Germinal center (tissue), 1 donor: ENCODE data around the gene UBAC2.

Experiments used
- DNase-seq: peaks from one replicate; pipeline ENCODE4 v3.0.0; 2012; ENCODE audit warnings: mixed read lengths, low spot score

The UBAC2 gene

DNA sequence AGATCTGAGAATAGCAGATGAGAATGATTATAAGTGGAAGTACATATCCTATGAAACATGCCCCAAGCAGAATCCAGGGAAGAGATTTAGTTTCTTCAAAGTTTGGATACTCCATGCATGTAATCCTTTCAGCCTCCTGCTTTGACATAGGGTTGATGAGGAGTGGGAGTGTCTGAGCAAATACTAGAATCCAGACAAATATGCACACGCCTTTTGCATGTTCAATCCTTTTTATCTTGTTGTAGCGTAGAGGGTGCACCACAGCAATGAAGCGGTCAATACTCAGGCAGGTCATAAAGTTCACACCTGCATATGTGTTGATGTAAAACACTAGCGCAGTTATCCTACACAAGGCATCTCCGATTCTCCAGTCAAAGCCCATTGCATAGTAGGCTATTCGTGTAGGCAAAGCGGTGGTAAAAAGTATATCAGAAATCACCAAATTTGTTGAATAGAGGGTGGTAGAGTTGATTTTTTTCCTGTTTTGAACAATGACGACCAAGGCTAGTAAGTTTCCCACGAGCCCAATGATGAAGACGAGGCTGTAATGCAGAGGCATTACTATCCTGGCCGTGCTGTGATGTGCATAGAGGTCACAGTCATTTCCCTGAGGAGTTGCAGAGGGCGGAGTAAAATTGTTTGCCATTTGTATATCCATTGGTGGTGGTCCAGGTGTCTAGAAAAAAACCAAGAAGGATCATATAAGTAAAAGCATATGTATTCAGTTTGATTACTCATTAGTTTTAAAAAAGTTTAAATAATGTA lies 95.0 kb downstream of the UBAC2 start:
- DNase-seq = no peak

DNA sequence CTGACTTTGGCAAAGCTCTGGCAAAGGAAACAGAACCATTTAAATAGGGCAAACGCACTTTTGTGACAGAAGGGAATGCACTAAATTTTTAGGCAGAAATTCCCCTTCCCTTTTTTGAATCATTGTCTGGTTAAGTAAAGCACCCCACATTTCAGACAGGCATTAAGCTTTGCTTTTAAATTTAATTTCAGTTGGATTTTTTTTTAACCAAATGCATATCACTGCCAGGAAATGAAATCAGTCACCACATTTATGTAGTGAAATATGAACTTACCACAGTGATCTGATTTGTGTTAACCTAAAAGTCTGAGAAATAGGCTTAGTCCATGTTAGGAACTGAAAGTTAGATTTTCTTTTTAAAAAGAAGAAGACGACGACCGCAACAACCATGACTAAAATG lies 95.7 kb downstream of the UBAC2 start:
- DNase-seq = no peak

DNA sequence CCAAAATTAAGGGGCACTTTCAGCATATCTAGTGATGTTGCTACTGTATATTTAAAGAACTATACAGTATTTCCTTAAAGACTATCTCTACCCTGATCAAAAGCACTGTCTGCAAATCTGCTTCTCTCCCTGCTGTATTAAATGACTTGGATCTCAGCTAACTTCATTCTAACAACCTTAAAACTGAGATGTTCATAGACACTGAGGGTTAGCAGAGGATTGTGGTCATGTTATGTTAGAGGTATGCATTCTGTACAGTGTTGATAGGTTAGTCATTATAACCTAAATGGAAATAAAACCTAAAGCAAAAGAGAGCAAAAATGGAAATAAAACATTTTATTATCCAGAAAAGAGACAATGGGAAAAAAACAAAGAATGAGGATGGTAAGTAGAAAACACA lies 96.7 kb downstream of the UBAC2 start:
- no peak for DNase-seq

DNA sequence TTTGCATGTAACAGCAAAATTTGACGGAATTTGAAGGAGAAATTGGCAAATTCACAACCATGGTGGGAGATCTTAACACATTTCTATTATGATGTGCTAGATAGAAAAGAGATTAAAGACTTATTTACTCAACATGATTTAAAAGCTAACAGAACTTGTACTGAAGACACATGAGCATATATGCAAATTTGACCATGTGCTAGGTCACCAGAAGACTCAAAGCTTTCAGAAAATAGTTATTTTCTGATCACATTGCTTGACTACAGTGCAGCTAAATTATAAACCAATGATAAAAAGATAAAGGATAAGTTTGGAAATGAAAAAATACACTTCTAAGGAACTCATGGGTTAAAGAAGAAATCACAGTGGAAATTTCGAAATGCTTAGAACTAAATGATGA lies 97.4 kb downstream of the UBAC2 start:
- DNase-seq = no peak

DNA sequence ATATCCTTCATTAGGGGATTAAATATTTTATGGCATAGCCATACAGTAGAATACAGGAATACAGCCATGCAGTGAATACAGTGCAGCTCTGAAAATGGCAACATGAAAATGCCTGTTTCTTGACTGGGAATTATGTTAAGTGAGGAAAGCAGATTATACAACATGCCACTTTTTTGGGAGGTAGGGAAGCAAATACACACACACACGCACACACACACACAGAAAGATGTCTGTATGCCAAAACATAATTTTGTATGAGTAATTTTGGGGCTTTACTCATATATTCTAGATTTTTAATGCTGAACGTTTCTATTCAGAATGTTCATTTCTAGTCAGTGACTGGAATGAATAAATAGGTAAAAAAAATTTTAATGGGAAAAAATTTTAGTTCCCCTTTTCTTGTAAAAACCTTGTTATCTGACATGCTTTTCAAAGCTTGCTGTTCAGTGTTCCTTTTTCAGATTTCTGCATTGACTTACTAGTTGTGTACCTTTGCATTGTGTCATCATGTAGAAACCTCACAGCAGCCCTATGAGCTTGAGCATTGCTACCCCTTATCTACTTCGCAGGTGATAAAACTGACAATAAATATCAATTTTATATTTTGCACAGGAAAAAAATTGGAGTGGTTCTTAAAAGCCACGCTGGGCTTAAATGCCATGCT lies 98.7 kb downstream of the UBAC2 start:
- no peak for DNase-seq

DNA sequence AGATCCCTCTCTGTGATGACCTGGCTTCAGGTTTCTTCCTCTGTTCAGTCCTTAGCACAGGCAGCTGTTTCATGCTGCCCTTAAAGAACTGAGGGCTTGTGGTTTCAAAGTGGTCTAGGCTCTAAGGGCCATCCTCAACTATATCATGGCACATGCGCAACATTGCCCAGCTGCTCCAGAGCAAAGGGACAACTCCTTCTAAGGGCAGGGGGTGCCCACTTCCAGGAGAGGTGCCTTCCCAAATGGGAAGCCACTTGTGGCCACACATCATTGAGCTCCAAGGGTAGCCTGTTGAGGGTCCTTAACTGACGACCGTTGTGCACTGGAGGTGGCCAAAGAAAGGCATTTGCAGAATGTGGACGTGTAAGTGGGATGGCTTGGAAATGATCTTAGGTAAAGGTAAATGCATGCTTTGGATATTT lies 99.3 kb downstream of the UBAC2 start:
- no peak for DNase-seq

DNA sequence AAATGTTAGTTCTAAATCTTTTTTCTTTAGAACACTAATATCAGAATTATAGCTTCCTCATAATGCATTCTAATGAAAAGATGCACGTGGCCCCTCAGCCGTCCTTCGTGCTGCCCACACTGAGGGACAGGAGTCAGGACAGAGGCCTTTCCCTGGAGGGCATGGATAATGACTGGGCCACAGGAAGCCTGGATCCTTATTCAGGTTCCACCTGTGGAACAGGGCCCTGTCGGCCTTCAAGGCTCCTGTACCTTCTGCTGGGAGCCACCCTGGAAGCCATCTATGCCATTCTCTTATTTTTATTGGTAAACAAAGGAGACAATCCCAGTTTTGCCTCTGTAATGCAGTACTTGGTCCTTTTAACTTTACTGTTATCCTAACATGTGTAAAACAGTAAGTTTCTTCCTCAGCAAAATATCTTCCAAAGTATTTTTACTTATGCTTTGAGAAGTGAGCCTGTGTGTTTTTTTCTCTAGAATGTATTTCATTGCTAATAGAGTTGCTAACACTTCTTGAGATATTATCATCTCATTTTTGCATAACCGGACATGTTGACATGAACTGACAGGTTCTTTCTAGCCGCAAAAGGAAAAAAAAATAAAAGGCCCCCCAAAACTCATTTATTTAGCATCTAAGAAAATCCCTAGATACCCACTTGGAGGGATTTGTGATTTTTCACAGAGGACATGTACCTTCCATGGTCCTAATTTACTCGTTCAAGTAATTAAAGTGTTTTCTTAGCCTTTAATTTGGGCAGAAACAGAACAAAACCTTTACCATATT lies 100.6 kb downstream of the UBAC2 start:
- no peak for DNase-seq

DNA sequence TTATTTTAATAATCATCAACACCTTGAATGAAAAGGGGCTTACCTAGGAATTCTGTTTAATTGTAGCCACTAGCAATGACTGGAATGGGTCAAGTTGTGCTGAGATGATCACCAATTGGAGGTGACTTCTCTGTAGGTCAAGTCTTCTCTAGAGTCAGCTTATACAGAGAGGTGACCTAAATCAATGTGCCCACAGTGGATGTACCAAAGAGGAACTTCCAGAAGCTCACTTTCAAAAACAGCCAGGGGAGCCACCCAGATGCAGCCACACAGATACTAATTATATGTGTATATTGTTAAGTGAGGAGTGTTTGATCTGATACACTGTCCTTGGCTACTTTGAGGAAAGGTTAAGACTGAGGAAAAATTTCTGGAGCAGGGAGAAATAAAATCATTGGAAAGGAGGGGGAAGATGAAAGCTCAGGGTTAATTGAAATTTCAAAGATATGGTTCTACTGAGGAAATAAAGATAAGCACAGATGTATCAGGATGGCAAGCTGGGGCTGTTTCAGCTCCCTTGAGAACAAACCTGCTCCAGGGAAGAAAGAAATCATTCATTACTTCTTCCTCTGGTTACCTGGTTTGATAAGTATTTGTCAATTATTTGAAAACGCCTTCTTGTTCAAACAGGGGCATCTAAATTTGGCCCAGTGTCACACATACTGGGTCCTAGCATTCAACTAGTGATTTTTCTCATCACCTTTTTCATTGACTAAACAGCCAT lies 101.4 kb downstream of the UBAC2 start:
- DNase-seq = no peak

DNA sequence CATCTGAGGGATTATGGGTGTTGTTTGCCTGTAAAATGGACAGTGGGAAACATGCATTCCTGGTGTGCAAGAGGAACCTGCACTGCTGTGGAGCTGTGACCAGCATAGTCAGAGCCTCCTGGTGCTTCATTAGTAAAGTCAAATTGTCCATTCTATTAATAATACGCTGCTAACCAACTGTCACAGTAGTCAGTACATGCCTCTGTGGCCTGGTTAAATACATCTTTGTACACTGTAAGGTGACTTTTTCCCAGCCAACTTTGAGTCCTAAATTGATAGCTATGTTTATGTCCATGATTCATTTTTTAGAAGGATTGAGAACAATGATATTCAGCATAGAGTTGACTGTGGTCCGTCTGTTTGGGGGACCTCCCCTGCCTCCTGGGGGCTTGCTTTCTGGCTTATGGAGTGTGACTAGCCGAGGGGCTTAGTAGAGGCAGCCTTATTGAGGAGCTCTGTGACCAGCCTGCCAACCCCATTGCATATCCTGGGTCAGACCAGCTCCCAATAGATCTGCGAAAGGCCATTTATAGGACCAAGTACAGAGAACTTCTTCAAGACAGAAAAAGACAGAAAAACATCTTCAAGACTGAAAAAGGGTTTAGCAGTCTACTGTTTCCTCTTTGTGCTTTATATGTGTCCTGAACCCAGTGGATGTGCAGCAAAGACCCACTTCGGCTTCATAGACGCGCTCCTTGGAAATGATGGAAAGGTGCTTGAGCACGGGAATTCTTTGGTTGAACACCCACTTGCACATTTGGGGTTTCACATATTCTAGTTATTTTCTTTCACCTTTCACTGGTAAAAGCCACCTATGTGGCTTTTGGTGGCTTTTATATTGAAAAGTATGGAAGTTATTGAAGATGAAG lies 102.2 kb downstream of the UBAC2 start:
- no peak for DNase-seq

DNA sequence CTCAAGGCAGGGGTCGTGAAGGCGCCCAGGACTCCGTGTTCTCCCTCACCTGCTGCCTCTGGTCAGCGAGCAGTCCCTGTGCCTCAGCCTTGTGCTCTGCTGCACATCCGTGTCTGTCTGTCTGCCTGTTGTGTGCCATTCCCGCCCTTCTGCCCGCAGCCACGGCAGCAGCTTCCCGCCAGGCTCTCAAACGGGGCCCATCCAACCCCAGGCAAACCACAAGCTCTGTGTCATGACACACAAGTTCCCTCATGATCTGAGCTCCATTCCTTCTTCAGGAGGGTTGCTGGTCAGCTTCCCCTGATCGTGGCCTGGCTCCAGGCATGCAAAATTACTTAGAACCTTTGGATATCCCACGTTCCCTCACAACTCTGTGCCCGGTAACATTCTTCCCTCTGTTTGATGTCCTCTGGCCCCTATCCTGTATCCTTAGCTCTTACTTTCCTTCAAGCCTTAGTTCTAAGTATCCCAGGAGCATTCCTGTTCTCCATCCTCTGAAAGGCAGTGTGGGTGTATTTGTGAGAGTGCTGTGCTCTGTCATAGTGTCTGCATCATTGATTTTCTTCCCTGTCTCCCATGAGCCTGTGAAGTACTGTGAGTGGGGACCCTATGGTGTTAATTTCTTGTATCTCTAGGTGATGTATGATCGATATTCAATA lies 103.3 kb downstream of the UBAC2 start:
- no peak for DNase-seq

DNA sequence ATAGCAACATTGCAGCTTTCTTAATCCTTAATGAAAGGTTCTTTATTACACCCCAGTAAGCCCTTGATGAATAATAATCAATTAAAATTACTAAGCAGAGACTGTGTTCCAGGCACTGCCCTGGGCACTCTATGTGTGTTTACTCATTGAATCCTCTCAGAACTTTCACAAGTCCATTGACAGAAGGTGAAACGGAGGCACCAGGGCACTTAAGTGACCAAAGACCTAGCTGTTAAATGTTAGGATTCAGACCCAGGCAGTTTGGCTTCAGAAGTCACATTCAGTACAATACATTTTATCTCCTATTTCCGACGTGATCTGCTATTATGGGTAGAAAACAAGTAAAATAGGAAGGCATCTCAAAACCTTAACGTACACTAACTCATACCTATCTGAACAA lies 103.9 kb downstream of the UBAC2 start:
- no peak for DNase-seq

DNA sequence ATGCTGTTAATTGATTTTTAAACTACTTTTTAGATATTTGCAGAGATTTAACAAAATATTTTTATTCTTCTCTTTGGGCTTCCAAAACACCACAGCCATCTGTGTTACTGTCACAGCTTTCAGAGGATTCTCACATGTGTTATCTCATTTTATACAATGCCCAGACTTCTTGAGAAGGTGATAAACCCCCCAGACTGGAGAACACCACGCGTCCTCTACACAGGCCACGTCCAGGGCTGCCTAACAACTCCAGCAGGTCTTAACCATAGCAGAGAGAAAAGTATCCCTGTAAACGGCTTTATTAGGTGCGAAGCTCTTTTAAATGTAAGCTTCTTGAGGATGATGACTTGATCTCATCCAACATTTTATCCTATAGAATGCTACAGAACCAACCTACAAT lies 104.5 kb downstream of the UBAC2 start:
- DNase-seq = no peak

DNA sequence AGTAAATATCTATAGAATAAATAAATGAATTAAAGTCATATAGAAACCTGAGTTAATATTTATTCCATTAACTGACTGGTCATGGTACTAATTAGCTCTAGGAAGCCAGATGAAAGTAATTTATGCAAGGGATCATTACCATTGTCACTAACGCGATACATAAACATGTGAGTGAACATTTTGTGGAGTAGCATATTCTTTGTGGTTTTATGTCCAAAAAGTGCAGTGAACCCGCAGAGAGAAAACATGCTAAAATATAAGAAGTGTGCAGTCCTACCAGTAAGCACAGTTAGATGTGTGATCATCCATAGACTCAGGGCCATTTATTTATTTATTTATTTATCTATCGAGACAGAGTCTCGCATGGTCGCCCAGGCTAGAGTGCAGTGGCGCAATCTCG lies 104.9 kb downstream of the UBAC2 start:
- DNase-seq = no peak

DNA sequence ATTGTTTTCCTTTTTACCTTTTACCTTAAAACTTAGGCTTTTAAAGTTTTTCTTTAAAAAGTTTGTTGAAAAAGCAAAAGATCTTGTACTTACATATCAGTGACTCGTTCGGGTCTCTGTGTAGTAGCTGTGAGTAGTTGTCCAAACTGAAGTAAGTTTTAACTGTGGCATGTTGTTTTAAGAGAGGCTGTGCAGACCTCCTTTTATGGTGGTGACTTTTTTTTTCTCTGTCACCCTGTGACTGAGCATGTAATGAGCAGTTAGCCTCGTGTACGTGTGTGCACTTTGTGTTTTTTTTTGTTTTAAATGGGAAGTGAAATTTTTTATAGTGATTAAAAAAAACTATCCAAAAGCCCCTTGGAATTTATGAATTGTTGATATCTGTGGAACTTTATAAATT lies 106.6 kb downstream of the UBAC2 start, which contains the start of gene GPR183:
GPR183 (minus strand) TSS at position 153 of the 400 bp plus-strand sequence. CDS start 11,254 bp downstream, outside the sequence.
- DNase-seq = no peak

DNA sequence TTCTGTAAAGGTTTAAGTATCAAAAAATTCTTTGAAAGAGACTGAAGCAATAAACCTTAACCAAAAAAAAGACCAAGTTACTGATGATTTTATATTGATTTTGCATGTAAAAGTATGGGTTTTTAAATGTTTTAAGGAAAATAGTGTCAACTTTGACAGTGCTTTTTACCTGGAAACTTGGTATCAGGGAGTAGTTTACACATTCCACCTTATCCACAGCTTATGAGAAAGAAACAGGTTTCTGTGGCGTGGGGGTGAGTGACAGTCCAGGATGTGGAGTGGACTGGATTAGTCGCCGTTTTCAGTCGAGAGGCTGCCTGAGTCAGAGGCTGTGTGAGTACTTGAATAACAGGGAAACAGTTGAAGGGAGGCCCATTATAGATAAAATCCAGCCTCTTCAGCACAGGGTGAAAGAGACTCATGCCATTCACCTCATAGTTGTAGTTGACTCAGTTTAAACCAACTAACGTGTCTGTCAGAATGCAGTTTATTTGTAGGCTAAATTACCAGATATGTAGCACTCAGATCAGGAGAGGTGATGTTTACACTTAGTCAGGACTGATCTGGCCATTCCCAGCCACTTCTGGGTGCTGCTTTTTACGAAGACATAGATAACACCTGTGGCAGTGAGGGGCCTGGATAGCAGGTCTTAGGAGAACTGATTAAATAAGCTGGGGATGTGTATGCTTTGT lies 107.1 kb downstream of the UBAC2 start:
- DNase-seq = no peak

DNA sequence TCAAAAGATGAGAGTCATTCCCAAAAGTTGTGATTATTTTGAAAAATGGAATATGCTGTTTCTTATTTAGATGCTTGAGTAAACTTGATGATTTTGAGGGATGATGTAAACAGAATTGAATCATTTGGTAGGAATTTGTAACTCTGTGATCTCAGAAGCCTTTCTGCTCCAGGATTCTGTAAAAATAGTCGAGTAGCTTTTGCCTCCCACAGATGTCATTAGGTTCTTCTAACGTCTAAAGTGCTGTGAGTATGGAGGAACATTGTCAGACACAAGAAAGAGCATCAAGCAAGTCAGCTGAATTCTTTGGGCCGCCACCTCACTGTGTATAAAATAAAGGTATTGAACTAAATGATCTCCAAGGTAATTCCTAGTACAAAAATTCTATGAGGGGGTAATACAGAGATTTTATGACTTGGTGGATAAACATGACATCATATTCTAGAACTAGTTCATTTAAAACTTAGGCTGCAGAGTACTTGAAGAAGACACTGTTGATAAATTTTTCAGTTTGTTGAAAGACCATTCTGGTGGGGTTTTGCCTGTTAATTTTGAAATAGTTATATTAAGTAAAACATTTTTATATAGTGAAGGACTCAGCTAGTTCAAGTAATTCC lies 107.9 kb downstream of the UBAC2 start:
- no peak for DNase-seq

DNA sequence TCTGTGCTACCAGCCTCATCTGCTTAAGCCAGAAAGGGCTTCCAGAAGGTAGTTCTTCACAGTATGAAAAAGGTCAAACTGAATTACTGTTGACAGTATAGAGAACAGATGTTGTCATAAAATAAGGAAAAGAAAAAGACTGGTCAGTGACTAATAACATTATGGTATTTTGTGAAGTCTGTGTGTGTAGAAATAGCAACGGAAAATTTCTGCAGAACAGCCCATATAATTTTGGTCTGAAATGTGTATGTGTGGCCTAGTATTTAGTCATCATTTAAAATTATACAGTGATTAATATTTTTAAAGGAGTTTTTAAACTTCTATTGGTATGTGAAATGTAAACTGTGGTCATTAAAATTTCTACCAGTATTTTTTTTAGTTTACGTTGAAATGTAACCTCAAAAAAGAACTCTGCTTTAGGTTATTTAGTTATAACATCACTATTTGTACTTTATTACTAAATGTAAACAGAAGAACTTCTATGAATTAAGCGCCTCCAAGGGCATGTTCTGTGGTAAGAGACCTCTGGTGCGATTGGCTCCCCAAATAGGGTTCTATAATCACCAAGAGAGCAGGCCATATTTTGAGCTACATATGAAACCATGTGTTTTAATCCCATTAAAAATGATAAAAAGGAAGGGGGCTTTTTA lies 109.9 kb downstream of the UBAC2 start:
- no peak for DNase-seq

DNA sequence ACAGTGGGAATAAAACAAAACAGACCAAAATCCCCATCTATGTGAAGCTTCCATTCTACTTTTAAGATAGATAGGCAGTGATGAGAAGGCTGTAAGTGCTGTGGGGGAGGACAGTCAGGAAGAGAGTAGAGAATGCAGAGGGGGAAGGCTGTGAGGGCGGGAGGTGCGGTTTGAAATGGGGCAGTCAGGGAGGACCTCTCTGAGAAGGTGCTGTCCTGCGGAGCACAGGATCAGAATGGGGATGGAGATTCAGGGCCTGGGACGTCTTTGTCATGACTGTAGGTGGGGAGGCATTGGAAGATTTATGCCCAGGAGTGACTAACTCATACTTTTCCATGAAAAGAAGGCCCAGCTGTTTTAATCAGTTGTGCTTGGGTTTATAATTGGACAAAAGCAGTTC lies 110.5 kb downstream of the UBAC2 start:
- no peak for DNase-seq
